NCI-H748 (cell line): ENCODE measurements around the gene CCL3.
"Not testable (repeated sequence)": the region's sequence is repeated elsewhere in the genome, so short reads cannot be mapped to it uniquely, and the experiment has no call there.

Source experiments
- DNase-seq: peaks from one replicate; lab custom pipeline; 2025; ENCODE audit not compliant: unreplicated experiment; lab: John Stamatoyannopoulos, UW

CCL3 gene

GRCh38 chr17:36089888-36090836 lies at the start of gene CCL3:
CCL3 (minus strand) TSS chr17:36090143; CDS start chr17:36090058, 85 bp downstream.
- DNase-seq: no peak

DNA sequence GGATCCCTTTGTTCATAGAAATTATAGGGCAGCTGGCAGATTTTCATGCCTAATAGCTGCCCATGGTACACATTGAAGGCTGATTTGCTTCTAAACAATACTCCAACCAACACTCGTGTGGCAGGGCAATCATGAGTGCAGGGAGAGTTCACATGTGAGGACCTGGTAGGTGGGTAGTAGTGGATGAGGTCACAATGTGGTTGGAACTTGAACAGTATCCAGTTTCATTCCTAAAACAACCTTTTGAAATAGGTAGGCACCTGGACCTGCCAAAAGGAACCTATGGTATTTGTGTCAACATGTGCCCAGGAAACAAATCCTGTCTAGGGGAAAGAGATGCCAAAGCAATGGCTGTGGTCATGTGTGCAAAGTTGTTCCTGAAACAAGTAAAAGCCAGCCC lies 46.5 kb upstream of the CCL3 start:
- no peak for DNase-seq

- no peak for DNase-seq
Measured at GRCh38 chr17:36136036-36136435, 46.1 kb upstream of the CCL3 start.

DNA sequence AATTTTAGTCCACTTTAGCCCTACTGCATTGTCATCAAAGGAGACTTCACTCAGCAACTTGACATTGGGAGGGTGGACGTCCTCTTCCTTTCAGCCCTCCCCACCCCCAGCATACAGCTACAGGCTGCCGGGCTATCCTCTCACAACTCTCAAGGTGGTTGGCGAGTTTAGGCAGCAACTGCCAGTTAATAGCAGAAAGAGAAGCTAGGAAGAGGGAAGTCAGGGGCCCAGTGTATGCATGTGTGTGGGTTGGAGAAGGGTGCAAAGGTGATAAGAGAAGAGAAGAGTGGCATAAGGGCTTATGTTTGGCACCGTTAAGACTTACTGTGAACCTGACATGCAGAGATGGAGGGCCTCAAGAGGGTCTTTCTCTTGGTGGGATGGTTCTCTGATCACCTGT lies 45.5 kb upstream of the CCL3 start:
- no peak for DNase-seq

DNA sequence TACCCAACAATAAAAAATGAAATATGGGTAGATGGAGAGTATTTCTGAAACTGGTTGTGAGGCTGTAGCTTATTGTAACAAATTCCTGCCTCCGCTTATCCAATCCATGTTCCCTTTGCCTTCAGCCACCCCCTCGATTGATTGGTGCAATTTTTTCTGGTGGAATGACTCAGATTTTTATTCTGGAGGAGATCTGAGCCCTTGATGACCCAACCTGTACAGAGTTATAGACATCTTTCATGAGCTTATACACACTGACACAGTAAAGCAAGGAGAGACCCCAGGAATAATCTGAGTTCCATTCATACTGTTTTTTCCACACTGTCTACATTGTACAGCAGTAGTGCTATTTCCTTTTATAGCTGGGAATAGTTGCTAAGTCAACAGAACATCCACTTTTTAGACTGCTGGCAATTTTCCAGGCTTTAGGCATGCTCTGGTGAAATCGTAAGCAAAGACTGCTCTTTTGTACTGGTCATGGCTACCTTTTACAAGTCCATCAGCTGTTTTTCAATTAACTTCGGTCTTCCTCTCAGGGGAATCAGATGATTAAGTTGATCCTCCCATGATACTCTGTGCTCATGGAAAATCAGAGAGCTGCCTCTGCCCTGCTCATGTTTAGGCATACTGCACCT lies 43.8 kb upstream of the CCL3 start:
- peak; percentile 61 for DNase-seq

- no peak for DNase-seq
Measured at GRCh38 chr17:36132421-36132831, 42.5 kb upstream of the CCL3 start.

DNA sequence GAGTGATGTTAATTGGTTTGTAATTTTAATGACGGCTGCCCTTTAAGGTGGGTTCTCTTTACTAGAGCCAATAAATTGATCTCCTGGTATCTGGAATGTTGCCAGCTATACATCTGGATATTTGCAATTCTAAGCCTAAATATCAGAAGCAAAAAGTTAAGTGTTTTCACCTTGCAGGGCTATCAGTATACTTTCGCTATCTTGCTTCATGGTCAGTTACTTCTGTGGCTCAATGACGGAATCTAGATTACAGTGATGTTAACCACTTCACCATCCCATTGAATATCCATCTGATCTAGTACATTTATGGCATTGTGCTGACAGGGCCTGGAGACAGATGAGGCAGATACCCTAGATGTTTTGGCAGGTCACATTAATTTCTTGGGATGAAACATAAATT lies 42.0 kb upstream of the CCL3 start:
- no peak for DNase-seq

GRCh38 chr17:36131421-36131820 lies 41.5 kb upstream of the CCL3 start:
- no peak for DNase-seq

GRCh38 chr17:36130346-36130745 lies 40.4 kb upstream of the CCL3 start:
- DNase-seq: no peak

DNA sequence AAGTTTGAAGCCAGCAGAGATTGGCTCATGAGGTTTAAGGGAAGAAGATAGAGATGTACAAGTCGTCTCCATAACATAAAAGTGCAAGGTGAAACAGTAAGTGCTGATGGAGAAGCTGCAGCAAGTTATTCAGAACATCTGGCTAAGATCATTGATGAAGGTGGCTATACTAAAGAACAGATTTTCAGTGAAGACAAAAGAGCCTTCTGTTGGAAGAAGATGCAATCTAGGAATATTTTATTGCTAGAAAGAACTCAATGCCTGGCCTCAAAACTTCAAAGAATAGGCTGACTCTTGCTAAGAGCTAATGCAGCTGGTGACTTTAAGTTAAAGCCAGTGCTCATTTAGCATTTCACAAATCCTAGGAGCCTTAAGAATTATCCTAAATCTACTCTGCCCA lies 39.7 kb upstream of the CCL3 start:
- DNase-seq: no peak

GRCh38 chr17:36128411-36128978 lies 38.6 kb upstream of the CCL3 start:
- DNase-seq: no peak

DNA sequence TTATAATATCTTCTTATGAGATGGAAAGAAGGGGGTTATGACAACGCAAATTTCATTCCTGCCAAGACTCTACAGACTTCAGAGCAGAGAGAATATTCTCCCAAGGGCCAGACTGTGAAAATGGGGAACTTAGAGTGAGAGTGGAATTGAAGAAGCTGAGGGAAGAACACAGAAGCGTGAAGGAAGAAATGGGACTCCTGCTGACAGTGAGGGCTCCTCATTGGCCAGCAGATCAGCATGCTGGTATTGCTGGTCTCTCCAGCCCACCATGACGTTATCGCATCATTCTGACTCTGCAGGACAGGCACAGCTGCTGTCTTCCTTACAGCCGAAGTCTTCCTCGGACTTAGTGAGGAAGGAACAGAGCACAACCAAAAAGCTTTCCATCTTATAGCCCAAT lies 38.0 kb upstream of the CCL3 start:
- DNase-seq: no peak

- no peak for DNase-seq
Measured at GRCh38 chr17:36127199-36127893, 37.4 kb upstream of the CCL3 start.

DNA sequence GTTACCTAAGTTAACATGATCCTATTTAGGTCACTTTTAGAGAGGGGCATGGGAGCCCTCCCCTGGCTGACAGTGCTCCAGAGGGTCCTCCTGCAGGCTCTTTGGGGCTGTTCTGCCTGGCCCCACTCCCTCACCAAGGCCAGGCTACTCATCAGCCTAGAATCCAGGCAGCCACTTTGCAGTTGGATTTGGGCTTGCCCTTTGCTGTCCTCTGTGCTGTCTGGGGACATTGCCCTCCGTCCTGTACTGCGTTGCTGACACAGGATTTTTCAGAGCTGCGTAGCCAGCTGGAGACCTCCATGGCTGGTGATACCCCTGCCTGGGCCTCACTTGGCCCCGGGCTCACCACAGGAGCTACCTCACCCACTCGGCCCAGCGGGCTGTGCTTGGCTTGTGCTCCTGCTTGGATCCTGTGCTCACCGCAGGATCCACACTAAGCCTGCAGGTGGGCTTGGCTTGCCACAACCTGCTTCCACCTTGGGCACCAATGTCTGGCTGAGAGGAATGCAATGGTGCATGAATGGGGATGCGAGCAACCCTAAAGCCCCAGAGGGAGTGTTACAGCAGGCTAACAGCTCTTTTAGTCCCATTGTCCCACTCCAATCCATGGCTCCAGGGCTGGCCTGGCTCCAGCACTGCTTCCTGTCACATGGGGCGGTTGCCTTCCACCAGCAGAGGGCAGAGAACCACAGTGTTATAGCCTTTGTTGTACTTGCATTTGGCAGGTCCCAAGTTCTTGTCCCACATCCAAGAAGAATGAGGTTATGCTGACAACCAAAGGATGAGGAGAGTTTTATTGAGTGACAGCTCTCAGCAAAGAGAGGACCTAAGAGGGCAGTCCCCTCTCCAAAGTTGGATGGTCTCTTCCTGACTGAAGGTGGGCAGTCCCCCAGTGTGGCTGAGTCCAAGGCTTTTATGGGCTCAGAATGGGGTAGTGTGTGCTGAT lies 35.2 kb upstream of the CCL3 start:
- no peak for DNase-seq

GRCh38 chr17:36123431-36123830 lies 33.5 kb upstream of the CCL3 start:
- no peak for DNase-seq

GRCh38 chr17:36121099-36121498 lies 31.2 kb upstream of the CCL3 start:
- not testable (repeated sequence) for DNase-seq

- no peak for DNase-seq
Measured at GRCh38 chr17:36120221-36120620, 30.3 kb upstream of the CCL3 start.

GRCh38 chr17:36118477-36119353 lies 28.8 kb upstream of the CCL3 start:
- no peak for DNase-seq
